Astrocyte of the spinal cord (primary cell): ENCODE measurements around the gene WTAP.
"Not testable (repeated sequence)": the region's sequence is repeated elsewhere in the genome, so short reads cannot be mapped to it uniquely, and the experiment has no call there.

ENCODE experiments used
- DNase-seq: peaks from one replicate; pipeline ENCODE4 v3.0.0; 2011; ENCODE audit warnings: low read depth, low spot score
- H3K4me3 ChIP-seq: 2 replicates; pipeline ENCODE4 v1.5.1; 2011; ENCODE audit warnings: low read depth, mild to moderate bottlenecking, low read length, moderate library complexity
- in situ Hi-C: cut with HindIII; loops from 2 replicates; pipeline ENCODE4 v1.10.0; 2017; ENCODE audit warnings: low sequenced_read_pairs
- TF ChIP-seq, protein P1 (sequence below): IDR thresholded peaks from 2 replicates; pipeline ENCODE4 v1.5.1; 2012; ENCODE audit warnings: low read depth, mild to moderate bottlenecking, low read length, inconsistent platforms

WTAP gene

DNA sequence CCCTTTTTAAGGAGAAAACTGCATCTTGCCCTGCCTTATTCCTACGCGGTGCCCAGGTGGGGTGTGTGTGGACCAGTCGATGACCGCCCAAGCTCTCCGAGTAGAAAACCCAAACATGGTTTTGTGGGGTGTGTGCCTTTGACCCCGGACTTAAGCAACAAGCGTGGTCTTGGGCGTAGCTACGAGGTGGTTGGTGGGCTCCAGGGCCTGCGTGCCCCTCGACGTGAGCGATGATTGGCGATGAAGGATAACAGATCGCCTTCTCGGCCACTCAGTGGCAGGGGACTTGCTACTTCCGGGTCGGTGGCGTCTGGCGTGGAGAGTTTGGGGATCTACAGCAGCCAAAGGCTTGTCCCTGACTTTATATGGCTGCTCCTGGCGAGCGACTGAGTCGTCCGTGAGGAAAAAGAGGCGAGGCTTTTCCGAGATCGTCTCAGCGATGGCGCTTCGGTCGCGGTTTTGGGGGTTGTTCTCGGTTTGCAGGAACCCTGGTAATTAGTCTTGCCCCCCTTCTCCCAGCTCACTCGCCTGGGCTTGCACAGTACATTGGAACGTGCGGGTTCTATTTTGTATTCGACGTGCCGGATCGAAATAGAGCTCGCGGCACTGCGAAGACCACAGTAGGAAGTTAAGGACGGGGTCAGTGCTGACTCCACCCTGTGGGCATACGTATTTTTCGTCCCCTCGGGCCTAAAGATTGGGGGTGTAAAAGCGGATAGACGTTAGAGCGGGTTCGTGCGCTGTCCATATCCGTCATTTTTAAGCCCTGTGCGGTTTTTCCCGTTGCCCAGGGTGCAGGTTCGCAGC is 63.0 kb downstream of the WTAP start, which contains the start of gene MRPL18:
Gene MRPL18, plus strand, starts transcription at position 319 of the 807 bp plus-strand sequence. Its CDS starts 121 bp downstream, at position 440.
- in situ Hi-C loops, result no loop called here
- DNase-seq, result peak; percentile 98

DNA sequence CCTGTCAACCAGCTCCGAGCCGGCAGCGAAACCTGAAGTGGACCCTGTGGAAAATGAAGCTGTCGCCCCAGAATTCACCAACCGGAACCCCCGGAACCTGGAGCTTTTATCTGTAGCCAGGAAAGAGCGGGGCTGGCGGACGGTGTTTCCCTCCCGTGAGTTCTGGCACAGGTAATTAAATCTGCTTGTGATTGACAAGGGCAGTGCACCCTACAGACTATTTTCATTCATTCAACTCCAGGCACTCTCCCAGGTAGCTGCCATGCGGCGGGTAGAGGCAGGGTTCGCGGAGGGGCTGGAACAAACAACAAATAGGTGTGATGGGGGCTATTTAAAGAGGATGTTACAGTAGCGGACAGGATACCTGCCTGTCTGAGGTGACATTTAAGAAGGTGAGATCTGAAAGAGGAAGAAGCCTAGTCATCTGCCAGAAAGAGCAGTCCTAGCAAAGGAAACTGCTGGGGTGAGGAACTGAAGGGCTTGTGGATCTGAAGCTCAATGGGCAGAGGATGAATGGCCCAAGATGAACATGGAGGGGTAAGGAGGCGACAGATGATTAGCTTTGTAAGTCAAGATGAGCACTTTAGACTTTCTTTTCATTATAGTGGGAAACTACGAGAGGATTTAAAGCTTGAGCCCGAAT is 63.8 kb downstream of the WTAP start:
- TF ChIP-seq, protein P1, sequence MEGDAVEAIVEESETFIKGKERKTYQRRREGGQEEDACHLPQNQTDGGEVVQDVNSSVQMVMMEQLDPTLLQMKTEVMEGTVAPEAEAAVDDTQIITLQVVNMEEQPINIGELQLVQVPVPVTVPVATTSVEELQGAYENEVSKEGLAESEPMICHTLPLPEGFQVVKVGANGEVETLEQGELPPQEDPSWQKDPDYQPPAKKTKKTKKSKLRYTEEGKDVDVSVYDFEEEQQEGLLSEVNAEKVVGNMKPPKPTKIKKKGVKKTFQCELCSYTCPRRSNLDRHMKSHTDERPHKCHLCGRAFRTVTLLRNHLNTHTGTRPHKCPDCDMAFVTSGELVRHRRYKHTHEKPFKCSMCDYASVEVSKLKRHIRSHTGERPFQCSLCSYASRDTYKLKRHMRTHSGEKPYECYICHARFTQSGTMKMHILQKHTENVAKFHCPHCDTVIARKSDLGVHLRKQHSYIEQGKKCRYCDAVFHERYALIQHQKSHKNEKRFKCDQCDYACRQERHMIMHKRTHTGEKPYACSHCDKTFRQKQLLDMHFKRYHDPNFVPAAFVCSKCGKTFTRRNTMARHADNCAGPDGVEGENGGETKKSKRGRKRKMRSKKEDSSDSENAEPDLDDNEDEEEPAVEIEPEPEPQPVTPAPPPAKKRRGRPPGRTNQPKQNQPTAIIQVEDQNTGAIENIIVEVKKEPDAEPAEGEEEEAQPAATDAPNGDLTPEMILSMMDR, result no peak
- DNase-seq, result no peak
- in situ Hi-C loops, result no loop called here
- H3K4me3 ChIP-seq, result peak overlapping the region; percentile 96

More for the DNA sequence above, 63.0 kb downstream of the WTAP start, which contains the start of gene MRPL18:
- TF ChIP-seq, protein P1, result no peak
- H3K4me3 ChIP-seq, result peak within 1 kb of the TSS; percentile 96

DNA sequence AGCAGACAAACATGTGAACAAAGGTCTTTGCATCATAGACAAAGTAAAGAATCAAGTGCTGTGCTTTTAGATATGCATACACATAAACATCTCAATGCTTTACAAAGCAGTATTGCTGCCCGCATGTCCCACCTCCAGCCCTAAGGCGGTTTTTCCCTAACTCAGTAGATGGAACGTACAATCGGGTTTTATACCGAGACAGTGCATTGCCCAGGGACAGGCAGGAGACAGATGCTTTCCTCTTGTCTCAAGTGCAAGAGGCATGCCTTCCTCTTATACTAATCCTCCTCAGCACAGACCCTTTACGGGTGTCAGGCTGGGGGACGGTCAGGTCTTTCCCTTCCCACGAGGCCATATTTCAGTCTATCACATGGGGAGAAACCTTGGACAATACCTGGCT is 67.7 kb downstream of the WTAP start:
- H3K4me3 ChIP-seq, in situ Hi-C loops, DNase-seq: not testable (repeated sequence)

DNA sequence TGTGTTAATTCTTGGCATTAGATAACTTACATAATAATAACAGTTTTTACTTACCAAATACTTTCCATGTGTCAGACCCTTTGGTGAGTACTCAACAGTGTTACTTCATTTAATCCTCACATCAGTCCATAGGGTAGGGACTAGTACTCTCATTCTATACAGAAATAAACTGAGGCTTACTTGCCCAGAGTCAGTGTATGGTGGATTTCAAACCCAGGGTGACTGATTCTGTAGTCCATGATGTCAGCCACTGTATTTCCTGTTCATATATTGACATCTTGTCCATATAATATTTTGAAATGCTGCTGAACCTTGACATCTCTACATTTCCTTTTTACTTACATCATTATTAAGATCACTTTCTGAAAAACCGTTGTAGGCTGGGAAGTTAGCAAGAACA is 70.2 kb downstream of the WTAP start:
- no peak for DNase-seq
- in situ Hi-C loops, result no loop called here
- H3K4me3 ChIP-seq, result no peak overlapping the region
- TF ChIP-seq, protein P1, result no peak

DNA sequence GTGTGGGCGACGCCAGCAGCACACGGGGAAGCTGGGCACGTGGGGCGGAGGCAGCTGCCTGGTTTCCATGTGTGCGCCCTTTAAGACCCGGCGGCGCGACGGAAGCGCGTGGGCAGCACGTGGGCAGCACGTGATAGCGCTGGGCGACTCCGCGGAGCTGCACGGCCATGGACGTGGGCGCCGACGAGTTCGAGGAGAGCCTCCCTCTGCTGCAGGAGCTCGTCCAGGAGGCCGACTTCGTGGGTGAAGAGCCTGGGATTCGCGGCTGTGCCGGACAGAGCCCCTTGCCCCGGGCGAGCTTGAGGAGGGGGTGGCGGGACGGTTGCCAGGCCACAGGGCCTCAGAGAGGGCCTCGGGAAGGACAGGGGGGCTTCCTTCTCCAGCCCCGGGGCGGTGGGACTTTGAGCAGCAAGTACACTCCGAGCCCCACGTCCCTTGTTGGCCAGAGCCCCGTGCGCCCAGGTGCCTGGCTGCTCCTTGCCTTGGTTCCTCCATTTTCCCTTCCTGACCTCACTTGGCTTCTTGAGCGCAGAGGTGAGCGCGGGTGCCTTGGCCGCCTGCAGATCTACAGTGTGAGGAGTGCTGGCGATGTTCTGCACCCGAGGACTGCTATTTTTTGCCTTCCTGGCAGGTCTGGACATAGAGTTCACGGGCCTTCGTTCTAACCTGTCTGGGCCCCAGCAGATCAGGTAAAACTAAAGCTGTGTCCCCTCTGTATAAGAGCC is 73.0 kb downstream of the WTAP start, which contains the start of gene PNLDC1:
Gene PNLDC1, plus strand, starts transcription at position 136 of the 725 bp plus-strand sequence. Its CDS starts 32 bp downstream, at position 168.
- DNase-seq, result no peak
- in situ Hi-C loops, result no loop called here

DNA sequence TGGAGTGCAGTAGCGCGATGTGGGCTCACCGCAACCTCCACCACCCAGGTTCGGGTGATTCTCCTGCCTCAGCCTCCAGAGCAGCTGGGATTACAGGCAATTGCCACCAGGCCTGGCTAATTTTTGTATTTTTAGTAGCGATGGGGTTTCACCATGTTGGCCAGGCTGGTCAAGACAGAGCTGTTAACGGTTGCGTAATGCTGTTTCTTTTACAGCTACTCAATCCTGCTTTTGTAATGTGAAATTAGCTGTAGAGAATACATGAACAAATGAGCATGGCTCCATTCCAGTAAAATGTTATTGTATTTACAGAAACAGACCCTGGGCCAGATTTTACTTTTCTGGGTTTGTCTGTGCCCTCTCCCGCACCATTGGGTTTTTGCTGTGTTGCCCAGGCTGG is 74.6 kb downstream of the WTAP start:
- in situ Hi-C loops, result no loop called here
- no peak overlapping the region for H3K4me3 ChIP-seq
- TF ChIP-seq, protein P1, result no peak
- no peak for DNase-seq

More for the DNA sequence above, 73.0 kb downstream of the WTAP start, which contains the start of gene PNLDC1:
- no peak within 1 kb of the TSS for H3K4me3 ChIP-seq
- TF ChIP-seq, protein P1, result no peak
